Measurements from ENCODE around the gene KCNIP1.

GRCh38 chr5:170508660-170509347 is 5.0 kb downstream of the KCNIP1 start:
- TF ChIP-seq CTCF (IDR thresholded peaks at IDR 0.05) (no peak), POLR2A (IDR thresholded peaks at IDR 0.05) (no peak)
